Dermis microvascular lymphatic vessel endothelial cell (primary cell): ENCODE data around the gene ANK3. TPM values are rescaled to one million over a fixed set of nuclear protein-coding genes. Genes with fewer than 3 reads are reported as not detected.

Experiments
- DNase-seq, 2 donors: peaks; one replicate each; pipeline versions ENCODE4 v3.0.0 to v3.0.0-alpha.2; 2010; ENCODE audit warnings: low read depth in 2 of 2
- total RNA-seq: library from RNA; depleted of rRNA; stranded (reverse); fragments of >200 nt; gene quantifications from 2 replicates; pipeline ENCODE4 v1.2.1, GENCODE V29; 2014

The ANK3 gene
- total RNA-seq, 1 donor from 2014 or later, result 0.77 TPM

DNA sequence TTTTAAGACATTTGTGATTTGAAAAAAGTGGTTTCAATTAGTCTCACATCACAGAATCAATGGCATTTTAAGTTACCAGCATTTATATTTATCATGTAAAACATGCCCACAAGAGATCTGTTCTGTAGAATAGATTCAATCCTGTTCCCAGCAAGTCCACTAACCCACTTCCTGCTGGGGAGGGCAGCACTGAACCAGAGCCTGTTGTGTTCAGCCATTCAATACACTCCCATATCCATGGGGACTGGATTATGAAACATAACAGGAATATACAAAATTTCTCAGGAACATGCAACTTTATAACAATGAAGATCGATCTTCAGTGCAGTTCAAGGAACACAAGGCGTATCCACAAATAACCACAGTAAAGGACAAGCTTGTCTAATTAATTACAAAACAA lies 24.4 kb upstream of the ANK3 start:
- DNase-seq, result peak in 1 of 2 donors; percentile 36

DNA sequence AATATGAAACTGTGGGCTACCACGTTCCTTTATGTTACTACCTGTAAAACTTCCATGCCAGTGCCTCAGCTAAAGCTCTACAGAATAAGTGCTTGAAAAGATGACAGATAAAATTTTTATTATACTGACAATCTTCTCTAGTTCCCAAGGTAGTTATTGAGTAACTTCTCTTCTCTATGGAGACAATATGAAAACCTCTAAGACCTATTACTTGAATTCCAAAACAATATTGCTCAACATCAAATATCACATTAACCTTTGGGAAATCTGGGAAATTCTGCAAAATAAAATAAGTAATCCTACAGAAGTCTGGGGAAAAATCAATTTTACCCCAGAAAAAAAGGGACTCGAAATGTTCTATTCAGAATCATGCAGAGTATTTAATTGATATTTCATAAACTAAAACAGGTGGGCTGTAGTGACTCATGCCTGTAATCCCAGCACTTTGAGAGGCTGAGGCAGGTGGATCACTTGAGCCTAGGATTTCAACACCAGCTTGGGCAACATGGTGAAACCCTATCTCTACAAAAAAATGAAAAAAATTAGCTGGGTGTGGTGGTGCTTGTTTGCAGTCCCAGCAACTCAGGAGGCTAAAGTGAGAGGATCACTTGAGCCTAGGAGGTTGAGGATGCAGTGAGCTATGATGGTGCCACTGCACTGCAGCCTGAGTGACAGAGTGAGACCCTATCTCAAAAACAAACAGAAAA lies 23.8 kb upstream of the ANK3 start:
- DNase-seq, result no peak

DNA sequence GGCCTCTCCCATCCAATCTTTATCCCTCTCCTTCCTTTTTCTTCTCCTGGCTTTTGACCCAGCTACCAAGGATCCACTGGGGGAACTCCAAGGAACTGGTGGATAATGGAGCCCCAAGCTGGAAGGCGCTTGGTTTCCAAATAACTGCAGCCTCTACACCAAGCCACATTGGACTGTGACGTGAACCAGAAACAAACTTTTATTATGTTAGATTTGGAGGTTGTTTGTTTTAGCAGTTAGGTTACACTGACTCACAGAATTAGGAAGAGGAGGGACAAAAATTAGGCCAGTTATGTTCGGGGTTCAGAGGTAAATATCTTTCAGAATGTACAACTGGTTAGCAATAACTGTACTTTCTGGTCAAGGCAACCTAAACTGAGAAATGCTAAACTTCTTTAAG lies 21.3 kb upstream of the ANK3 start:
- DNase-seq, result no peak

- DNase-seq, result no peak
Observed at GRCh38 chr10:60409202-60409601, 19.5 kb upstream of the ANK3 start.

DNA sequence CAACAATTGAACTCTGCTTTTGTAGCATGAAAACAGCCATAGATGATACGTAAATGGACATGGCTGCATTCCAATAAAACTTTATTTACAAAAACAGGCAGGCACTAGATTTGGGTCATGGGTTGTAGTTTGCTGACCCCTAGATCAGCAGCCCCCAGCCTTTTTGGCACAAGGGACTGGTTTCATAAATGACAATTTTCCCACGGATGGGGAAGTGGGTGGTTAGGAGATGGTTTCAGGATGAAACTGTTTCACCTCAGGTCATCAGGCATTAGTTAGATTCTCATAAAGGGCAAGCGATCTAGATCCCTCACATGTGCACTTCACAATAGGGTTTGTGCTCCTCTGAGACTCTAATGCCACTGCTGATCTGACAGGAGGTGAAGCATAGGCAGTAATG lies 16.5 kb upstream of the ANK3 start:
- DNase-seq, result no peak

DNA sequence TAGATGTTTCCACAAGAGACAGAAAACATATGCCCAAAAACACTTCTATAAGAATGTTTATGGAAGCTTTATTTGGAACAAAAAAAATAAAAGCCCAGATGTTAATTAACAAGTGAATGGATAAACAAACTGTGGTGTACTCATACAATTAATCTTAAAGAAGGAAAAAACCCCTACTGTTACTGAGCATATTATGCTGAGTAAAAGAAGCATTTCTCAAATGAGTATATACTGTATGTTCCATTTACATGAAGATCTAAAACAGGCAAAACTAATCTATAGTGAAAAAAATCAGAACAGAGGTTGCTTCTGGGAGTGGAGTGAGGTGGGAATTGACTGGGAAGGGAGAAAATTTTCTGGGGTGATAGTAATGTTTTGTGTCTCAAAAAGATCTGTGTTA lies 15.5 kb upstream of the ANK3 start:
- DNase-seq, result no peak

DNA sequence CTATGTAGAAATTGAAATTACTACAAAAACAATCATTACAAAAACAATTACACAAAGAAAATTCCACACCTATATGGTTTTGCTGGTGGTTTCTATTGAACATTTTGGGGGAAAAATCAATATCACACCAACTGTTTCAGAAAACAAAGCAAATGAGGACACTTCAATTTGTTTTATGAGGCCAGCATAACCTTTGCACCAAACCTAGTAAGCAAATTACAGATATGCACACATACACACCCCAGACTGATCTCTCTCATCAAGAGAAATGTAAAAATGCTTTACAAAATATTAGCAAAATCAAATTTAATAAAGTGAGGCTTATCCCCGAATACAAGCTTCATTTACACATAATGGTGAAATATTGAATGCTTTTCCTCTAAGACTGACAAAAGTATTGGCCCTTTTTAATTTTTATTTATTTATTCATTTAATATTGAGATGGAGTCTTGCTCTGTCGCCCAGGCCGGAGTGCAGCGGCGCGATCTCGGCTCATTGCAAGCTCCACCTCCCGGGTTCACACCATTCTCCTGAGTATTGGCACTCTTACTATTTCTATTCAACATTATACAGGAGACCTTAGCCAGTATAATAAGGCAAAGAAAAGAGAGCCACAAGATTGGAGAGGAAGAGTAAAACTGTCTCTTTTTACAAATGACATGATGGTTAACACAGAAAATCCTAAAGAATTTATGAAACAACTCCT lies 13.6 kb upstream of the ANK3 start:
- DNase-seq, result no peak

GRCh38 chr10:60400366-60400765 lies 10.7 kb upstream of the ANK3 start:
- DNase-seq, result no peak

GRCh38 chr10:60399328-60399727 lies 9.7 kb upstream of the ANK3 start:
- no peak for DNase-seq

- no peak for DNase-seq
Observed at GRCh38 chr10:60397792-60398191, 8.1 kb upstream of the ANK3 start.

DNA sequence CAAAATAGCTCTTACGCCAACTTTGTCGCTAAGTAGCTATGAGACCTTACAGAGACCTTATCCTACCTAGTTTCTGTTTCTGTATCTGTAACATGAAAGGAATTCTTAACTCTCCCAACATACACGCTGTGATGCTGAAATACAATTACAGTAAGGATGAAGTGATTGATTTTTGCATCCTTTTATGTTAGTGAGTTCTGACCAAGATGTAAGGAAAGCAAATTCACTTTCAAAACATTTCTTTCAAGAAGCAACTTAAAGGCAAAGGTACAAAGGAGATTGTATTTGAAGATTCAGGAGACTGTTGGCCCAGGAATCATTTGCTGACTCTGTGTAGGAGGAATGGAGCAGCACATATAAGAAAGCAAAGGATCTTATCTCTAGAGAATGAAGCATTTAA lies 7.1 kb upstream of the ANK3 start:
- DNase-seq, result no peak

DNA sequence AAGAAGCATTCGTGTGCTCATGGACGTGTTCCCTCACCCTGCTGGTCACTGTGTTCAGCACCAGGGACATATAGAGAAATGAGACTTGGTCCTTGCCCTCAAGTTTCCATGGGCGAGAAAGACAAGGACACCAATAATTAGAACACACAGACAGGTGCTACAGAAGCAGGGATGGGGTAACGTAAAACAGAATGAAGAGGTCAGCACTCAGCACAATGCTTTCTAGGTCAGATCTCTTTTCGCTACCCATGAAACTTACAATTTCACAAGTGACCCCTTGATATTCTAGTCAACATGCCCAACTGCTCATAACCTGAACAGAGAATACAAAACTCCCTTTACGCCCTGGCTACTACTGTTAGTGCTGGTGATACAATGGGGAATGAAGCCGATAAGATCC lies 6.0 kb upstream of the ANK3 start:
- no peak for DNase-seq

GRCh38 chr10:60394446-60394845 lies 4.8 kb upstream of the ANK3 start:
- DNase-seq, result no peak

- DNase-seq, result no peak
Observed at GRCh38 chr10:60390224-60390626, 550 bp upstream of the ANK3 start.

DNA sequence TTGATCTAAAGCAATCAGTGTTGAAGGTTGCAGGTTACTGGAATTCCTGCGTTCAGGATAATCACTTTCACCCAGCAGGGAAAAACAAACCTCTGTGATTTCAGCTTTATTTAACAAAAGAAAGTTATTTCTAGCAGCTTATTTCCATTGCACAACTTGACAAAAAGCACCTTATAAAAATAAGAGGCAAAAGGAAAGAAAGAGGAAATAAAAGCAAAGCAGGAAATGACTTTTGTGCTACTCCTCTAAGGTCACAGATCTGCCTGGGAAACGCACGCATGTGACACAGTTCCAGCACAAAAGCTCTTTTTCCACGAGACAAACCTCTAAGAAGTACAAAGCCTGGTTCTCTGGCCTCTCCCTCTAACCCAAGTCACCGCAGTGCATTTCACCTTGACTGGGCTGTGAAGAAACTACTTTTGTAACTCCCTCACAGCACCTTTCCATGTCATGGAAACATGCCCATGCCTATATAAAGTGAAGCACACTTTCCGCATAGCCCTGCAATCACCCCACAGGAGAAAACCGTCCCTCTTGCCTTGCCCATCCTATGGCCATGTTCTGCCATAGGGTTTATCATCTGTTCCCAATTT lies 870 bp downstream of the ANK3 start:
- DNase-seq, result peak; percentile 49 to 52

- DNase-seq, result no peak
Observed at GRCh38 chr10:60388116-60388625, 1.5 kb downstream of the ANK3 start.

DNA sequence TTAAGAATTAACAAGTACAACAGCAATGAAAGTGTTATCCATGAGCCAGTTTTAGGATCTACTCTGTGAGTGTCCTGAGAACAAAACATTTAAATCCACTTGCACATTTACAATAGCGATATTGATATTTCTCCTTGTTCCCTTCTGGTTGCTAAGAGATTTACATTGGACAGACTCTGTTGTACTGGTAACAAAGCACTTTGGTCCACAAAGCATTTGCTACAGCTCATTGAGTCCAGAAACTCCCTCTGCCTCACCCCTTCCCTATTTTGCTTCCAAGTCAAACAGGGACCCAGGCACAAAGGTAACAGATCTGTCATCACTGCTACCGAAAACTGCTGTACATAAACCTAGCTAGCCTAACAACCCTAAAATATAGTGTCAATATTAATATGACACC lies 2.1 kb downstream of the ANK3 start:
- DNase-seq, result peak in 1 of 2 donors; percentile 26

GRCh38 chr10:60385399-60385738 lies 4.3 kb downstream of the ANK3 start:
- DNase-seq, result no peak

DNA sequence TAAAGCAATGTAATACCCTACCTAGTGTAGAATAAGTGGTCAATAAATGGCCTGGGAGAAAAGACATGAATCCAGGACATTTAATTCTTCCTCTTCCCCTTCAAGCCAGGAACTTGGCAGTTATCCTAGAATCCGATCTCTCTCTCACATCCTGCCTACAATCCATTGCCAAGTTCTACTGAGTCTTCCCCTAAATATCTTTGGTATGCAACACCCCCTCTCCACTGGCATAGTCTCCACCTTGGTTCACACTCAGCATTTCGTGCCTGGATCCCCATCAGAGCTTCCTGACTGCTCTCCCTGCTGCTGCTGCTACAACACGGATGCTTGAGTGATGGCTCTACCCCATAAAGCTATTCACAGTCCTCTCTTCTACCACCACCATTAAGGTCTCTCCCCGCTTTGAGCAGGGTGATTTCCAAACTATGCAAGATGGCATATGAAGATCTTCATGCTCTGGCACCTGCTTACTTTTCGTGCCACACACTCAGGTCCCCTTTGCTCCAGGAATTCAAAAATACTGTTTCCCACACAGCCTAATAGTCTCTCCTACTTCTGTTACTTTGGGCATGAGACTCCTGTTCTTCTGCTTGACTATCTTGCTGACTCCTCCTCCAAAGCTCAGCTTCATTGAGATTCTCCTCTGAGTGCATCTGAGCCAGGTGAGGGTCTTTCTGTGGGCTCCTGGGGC lies 4.8 kb downstream of the ANK3 start:
- peak; percentile 16 to 76 for DNase-seq

- DNase-seq, result no peak
Observed at GRCh38 chr10:60384011-60384410, 5.7 kb downstream of the ANK3 start.

GRCh38 chr10:60382946-60383681 lies 6.6 kb downstream of the ANK3 start:
- DNase-seq, result no peak

GRCh38 chr10:60380781-60381180 lies 8.9 kb downstream of the ANK3 start:
- DNase-seq, result no peak
